Measurements from ENCODE around the gene POU2AF3. TPM values are rescaled to one million over a fixed set of nuclear protein-coding genes. Genes with fewer than 3 reads are reported as not detected.

POU2AF3 gene
- not detected in 2 replicates for total RNA-seq

GRCh38 chr11:111298413-111299100 lies at the start of gene POU2AF3:
Gene POU2AF3, plus strand, starts transcription at chr11:111298546. Its CDS starts 36 bp downstream, at chr11:111298582.

Other genes starting within 250 kb of the POU2AF3 start
- gene POU2AF2, start 52.8 kb upstream of the POU2AF3 start, total RNA-seq = not detected in 2 replicates
- gene POU2AF1, start 80.7 kb downstream of the POU2AF3 start, total RNA-seq = not detected in 2 replicates
- gene BTG4, start 213.8 kb downstream of the POU2AF3 start, total RNA-seq = not detected in 2 replicates
- gene HOATZ, start 216.2 kb downstream of the POU2AF3 start, total RNA-seq = not detected in 2 replicates
- 21.2 and 35.2 TPM in 2 replicates for gene LAYN, start 242.2 kb downstream of the POU2AF3 start, total RNA-seq

Measured in smooth muscle cell of the pulmonary artery (primary cell).